ELF-1 (cell line): ENCODE measurements around the gene APOBEC3G.

Experiments used
- DNase-seq: peaks from one replicate; pipeline ENCODE4 v3.0.0-alpha.2; 2016; ENCODE audit warnings: low read depth, low spot score

The APOBEC3G gene

DNA sequence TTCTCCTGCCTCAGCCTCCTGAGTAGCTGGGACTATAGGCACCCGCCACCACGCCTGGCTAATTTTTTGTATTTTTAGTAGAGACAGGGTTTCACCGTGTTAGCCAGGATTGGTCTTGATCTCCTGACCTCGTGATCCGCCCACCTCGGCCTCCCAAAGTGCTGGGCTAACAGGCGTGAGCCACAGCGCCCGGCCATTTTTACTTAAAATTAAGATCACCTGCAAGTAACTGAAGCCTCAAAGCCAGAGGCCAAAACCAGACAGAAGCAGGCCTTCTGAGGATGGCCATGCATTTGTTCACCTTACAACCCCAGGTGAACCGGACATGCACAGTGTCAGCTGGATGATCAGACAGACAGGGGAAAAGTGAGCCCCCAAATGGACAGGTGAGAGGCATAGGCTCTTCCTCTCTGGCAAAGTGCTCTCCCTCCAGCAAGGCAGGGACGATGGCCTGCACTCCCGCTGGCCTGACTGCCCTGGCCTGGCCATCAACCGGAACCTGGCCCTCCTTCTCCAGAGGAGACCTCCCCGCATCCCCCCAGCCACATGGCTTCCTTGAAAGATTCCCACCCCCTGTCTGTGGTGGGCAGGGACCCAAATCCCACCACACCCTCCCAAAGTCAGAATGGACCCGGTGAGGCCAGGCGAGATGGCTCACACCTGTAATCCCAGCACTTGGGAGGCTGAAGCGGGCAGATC is 45.8 kb downstream of the APOBEC3G start:
- no peak for DNase-seq

DNA sequence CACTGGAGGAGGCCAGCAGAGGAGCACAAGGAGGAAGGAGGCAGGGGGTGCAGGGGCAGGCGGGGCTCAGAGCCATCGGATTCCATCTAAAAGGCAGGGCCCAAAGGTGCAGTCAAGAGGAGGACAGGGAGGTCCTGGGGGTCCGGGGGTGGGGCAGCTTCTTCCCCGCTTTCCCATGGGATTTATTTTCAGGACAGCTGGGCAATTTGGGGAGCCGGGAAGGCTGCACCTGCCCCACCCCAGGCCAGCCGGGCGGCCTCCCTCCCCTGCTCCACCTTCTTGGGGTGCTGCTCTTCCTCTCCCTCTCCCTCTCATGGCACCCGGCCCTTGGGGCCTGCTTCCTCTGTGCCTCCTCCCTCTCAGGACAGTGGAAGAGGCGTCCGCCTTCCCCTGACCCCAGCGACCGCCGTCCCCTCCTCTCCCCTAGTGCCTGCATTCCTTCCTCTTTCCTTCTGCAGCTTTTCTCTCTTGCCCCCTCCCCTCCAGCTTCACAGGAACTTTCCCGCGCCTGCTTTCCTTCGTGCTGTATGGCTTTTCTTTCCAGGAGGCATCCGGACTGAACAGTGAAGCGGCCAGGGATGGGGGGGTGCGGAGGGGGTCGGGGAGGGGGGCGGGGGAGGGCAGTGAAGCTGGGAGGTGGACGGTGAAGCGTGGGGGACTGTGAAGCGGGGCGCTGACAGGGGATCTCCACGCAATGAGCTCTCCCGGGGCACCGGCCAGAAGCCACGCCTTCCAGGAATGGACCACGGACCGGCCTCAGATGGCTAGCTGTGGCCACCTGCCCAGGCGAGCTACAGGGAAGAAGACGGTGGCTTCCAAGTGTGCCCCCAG is 46.9 kb downstream of the APOBEC3G start:
- DNase-seq, result no peak

DNA sequence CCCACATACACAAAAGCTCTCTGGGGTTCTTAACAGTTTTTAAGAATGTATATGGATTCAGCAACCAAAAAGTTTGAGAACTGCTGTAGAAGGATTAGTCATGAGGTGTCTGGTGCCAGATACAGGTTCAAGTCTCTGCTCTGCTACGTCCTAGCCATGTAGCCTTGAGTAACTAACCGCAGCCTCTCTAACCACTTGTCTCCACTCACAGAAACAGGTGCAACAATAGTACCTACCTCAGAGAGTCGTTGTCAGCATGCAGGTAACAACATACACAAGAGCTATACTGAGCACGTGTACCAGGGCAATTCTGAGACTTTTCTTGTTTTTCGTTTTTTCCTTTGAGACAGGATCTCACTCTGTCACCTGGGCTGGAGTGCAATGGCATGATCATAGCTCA is 48.5 kb downstream of the APOBEC3G start:
- DNase-seq, result no peak

DNA sequence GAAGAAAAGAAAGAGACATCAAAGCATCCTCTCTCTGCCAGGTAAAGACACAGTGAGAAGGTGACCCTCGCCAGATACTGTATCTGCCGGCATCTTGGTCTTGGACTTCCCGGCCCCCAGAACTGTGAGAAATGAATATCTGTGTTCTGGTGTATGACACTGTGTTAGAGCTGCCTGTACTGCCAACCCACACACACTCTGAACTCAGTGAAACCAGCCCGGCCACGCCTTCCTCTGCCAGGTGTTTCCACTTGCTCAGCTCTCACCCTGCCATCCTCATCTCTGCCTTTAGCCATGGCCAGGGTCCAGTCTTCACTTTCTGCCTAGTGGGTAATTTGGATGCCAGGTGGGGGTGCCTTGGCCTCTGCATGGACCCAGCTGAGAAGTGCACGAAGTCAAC is 51.4 kb downstream of the APOBEC3G start:
- DNase-seq, result no peak

DNA sequence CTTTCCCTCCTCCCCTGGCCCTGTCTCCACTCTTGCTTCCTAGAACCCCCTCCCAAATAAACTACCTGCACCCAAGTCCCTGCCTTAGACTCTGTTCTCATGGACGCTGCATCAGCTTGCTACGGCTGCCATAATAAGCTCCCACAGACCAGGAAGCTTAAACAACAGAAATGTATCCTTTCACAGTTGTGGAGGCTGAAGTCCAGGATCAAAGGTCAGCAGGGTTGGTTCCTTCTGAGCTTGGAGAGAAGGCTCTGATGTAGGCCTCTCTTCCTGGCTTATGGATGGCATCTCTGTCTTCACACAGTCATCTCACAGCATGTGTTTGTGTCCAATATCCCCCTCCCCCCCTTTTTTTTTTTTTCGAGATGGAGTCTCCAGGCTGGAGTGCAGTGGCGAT is 52.0 kb downstream of the APOBEC3G start:
- no peak for DNase-seq

DNA sequence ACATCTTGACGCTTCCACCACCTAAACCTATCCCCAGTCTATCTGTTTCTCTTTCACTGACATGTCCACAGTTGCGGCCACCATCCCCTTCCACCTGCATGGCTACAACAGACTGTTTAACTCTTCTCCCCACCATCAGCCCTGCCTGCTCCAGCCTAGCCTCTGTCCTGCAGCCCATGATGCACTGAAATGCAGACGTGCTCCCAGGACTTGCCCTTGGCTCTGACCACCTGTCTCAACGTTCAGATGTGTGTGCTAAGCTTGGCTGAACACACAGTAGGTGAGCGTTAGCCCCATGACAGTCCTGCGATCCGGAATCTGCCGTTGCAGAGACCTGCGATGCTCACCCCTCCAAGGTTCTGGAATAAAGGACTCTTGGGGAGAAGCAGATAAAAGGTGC is 52.7 kb downstream of the APOBEC3G start:
- no peak for DNase-seq

GRCh38 chr22:39130152-39130704 is 53.2 kb downstream of the APOBEC3G start:
- DNase-seq, result no peak

GRCh38 chr22:39130892-39131855 is 54.1 kb downstream of the APOBEC3G start:
- peak; percentile 53 for DNase-seq

- no peak for DNase-seq
These were observed 55.2 kb downstream of the APOBEC3G start for GRCh38 chr22:39132281-39132680.

DNA sequence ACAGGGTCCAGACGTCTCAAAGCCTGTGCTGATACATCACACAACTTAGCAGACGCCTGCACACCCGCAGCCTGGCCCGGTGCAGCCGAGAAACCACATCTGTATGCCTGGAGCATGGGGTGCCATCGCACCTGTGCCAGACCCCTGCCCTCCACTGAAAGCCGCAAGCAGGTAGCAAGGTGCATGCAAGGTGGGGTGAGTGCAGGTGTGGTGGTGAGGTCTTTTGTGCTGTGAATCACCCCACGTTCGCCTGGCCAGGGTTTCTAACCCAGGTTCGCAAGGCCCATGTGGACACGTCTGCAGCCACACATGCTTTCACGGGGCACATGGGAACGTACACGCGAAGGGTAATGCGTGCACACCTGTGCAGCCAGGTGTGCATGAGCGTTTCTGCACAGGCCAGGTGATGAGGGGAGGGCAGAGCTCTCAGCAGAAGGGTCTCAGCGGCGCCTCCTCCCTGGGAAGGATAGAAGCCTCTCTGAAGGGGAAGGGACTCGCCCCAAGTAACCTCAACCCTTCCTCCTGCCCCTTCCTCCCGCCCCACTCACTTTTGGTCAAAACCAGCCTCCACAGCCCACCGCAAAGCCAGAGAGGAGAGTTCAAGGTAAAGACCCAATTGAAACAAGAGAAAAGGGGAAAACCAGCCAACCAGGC is 55.9 kb downstream of the APOBEC3G start:
- no peak for DNase-seq

- no peak for DNase-seq
These were observed 56.8 kb downstream of the APOBEC3G start for GRCh38 chr22:39133871-39134270.

DNA sequence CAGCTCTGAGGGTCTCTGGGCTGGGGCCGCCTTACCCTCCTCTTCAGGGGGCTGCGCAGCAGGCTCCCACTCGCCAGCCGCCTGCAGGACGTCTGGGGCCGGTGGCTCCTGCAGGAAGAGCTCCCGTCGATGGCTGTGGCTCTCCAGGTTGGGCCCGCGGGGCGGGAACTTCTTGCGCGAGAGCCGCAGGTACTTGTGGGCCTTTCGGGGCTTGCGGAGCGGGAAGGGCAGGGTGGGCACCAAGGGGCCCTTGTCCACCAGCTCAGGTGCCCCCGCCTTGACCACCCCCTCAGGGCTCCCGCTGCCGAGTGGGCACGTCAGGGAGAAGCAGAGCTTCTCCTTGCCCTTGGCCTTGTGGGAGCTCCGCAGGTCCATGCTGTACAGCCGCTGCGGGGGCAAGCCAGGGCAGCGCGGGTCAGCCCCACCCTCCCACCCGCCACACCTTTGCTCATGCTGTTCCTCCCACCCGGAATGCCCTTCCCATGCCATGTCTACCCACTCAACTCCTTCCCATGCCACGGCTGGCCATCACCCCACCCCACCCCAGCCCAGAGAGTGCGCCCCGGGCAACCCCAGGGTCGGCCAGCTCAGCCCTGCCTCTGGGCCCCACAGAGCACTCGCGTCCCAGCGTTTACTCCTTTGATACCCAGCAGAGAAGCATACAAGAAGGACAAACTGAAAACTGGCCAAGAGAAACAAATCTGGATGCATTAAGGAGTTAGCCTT is 57.5 kb downstream of the APOBEC3G start:
- no peak for DNase-seq

GRCh38 chr22:39135092-39135896 is 58.2 kb downstream of the APOBEC3G start:
- DNase-seq, result peak; percentile 86

- DNase-seq, result no peak
These were observed 59.2 kb downstream of the APOBEC3G start for GRCh38 chr22:39136317-39136716.
